ENCODE data around the gene LRRC28.

LRRC28 gene

DNA sequence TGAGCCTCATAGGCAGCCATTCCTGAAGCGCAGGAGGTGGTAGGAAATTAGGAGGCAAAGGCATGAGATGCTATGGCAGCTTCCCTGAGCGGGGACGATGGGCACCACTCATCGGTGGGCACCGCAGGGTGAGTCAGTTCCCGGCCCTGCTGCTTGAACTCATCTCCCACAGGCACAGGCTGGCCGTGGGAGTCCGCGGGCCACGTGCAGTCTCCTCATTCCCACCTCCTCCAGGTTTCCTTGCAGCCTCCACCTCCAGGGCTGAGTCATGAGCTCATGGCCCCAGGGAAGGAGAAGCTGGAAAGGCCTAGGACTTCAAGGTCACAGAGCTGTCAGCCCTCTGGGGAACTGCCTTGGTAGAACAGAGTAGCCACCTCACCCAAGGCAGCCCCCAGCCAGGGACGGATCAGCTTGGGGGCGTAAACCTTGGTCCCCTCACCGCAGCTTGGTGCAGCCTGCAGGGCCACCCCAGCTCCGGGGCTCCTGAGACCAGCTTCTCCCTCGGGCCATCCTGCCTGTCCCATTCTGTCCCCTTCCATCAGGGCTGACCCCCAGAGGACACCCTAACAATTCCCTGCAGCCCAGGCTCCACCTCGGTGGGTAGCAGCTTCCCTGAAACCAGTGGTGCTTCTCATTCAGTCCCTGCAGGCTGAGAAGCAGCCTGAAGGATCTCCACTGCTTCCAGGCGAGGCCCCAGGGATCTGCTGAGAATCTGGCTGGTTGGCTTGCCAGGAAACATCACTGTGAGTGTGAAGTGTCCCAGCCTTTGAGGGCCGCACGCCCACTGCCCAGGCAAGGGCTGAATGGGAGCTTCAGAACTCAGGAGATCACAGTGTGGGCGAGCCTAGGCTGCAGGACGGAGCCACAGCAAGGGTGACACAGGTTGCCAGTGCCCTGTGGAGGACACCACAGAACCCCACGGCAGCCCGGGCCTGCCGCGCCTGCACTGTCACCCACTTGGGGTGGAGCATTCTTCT is 163.8 kb downstream of the LRRC28 start:
- no peak for DNase-seq (ENCODE audit: low read depth in 4 of 4, low spot score in 1 of 4)

GRCh38 chr15:99416191-99417188 is 165.2 kb downstream of the LRRC28 start:
- no peak for DNase-seq (ENCODE audit: low read depth in 4 of 4, low spot score in 1 of 4)

- no peak for DNase-seq (ENCODE audit: low read depth in 4 of 4, low spot score in 1 of 4)
Measured at GRCh38 chr15:99421172-99421656, 169.9 kb downstream of the LRRC28 start.

GRCh38 chr15:99421758-99422157 is 170.5 kb downstream of the LRRC28 start:
- DNase-seq (ENCODE audit: low read depth in 4 of 4, low spot score in 1 of 4), result no peak

DNA sequence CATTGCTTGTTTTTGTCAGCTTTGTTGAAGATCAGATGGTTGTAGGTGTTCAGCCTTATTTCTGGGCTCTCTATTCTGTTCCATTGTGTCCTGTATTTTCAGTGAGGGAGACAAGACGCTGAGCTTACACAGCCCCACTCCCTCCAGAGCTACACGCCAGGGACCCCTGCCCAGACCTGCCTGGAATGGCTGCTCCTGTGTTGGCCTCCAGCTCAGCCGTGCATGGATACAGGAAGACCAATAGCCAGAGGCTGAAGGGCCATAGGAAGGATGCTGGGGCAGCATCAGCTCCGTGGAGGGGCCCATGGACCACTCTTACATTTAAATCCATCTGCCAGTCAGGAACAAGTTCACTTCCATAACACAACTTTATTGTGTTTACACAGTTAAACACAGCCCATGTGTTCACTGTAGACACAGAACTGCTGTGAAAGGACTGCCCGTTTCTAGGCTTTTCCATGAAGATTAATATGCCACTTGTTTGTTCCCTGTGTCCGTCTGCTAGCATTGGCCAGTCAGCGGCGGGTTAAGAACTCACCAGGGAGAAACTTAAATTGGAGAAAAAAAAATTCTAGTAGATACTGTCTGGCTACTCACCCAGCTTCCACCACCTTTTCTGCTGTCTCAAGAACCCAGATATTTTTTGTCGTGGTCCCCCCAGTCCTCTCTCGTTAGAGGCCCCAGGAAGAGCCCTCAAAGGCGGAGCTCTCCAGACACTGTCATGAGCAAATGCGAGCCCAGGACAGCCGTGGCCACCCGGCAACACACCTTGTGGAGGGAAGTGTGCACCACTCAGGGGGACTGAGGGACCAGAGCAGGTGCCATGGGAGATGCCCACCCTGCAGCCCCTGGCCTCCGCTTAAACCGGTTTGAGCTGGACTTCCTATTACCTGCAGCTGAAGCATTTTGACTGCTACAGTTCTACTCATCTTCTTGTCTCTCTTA is 172.2 kb downstream of the LRRC28 start:
- DNase-seq (ENCODE audit: low read depth in 4 of 4, low spot score in 1 of 4), result no peak

- DNase-seq (ENCODE audit: low read depth in 4 of 4, low spot score in 1 of 4), result no peak
Measured at GRCh38 chr15:99424131-99424571, 172.9 kb downstream of the LRRC28 start.

- peak; percentile 23 to 33 (median 28) for DNase-seq (ENCODE audit: low read depth in 4 of 4, low spot score in 1 of 4)
Measured at GRCh38 chr15:99424978-99425656, 173.8 kb downstream of the LRRC28 start.

DNA sequence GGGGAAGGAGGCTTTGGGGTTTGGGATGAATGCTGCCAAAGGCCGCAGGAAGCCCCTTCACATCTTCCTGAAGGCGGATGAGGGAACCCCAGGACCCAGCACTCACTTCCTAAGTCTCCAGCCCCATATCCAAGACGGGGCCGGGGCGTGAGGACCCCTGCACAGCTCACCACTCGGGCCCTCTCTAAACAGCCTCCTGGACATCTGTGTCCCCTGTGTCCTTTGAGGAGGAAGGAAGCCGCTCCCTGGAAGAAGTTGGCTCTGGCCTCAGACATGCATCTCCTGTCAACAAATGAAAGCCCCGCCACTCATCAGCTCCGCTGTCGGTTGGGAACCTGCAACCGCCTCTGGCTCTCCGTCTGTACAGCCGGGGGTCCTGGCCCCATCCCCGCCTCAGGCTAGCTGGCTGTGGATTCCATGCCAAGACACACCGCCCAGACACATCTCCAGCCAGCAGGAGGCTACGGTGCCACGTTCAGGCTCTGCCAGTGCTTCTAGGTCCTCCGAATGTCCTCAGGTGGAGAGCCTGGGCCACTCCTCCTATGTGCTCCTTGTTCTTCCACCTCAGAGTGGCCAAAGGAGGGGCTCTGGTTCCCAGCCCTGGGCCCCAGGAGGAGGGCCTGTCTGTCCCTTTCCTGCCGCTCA is 174.5 kb downstream of the LRRC28 start:
- DNase-seq (ENCODE audit: low read depth in 4 of 4, low spot score in 1 of 4), result no peak

- no peak for DNase-seq (ENCODE audit: low read depth in 4 of 4, low spot score in 1 of 4)
Measured at GRCh38 chr15:99426431-99427105, 175.3 kb downstream of the LRRC28 start.

GRCh38 chr15:99427210-99427609 is 175.9 kb downstream of the LRRC28 start:
- no peak for DNase-seq (ENCODE audit: low read depth in 4 of 4, low spot score in 1 of 4)

GRCh38 chr15:99427668-99428361 is 176.5 kb downstream of the LRRC28 start:
- no peak for DNase-seq (ENCODE audit: low read depth in 4 of 4, low spot score in 1 of 4)

DNA sequence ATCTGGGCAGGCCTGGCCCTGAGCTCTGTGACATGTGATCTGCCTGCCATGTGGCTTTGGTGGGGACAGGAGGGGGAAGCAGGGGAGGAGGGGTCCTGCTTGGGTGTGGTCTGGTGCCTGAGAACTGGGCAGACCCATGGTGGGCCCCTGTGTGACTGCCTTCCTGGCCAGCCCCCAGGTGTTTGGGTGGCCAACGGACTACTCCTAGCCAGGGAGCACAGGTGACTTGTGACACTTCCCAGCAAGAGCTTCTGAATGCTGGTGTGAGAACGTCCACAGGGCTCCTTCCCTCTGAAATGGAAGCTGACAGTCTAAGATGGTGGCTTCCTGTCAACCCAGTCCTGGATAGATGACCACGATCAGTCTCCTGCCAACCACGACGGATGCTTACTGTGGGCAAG is 178.4 kb downstream of the LRRC28 start:
- no peak for DNase-seq (ENCODE audit: low read depth in 4 of 4, low spot score in 1 of 4)

GRCh38 chr15:99430881-99431401 is 179.7 kb downstream of the LRRC28 start:
- no peak for DNase-seq (ENCODE audit: low read depth in 4 of 4, low spot score in 1 of 4)

DNA sequence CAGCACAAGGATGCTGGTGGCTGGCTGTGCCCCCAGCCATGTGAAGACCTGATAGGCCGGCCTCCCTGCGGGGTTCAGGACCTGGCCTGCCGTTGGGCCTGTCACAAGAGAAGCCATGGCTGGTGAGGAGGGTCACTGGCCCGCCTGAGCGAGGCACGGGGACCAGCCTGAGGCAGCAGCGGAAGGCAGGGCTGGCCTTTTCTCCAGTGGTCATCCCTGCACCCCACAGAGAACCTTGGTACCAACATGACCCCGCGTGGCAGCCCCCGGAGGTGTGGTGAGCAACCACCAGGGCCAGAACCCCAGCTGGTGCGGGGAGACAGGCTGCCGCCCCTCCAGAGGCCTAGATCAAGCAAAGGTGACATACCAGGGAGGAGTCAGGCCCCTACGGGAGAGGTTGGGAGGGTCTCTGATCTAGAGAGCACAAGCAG is 180.4 kb downstream of the LRRC28 start:
- no peak for DNase-seq (ENCODE audit: low read depth in 4 of 4, low spot score in 1 of 4)

DNA sequence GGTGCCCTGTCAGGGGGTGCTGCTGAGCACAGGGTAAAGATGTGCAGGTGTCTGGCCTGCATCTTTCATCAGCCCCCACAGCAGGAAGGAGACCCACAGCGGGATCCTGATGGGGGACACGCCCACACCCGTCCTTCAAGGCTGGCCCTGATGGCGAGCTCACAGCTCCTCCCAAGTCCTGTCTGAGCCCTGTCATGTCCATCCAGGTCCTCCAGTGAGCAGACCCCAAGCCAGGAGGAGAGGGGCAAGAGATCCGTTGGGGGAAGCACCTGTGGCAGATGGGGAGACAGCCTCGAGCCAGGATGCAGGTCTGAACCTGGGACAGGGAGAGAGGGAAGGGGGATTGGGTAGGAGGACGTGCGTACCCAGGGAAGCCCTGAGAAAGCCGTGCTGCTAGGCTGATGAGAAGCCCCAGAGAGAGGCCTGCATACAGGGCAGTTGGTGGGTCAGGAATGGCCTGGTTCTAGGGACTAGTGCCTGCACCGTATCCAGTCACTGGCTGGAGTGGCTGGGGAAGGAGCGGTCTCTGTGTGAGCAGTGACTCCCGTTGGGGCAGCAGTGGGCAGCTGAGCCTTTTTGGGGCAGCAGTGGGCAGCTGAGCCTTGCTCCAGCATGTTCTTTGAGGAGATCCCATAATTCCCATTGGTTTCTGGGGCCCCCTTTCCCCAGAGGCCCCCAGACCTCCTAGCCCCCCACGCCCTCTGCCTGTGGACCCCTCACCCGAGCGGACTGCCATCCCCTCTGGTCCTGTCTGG is 181.2 kb downstream of the LRRC28 start:
- DNase-seq (ENCODE audit: low read depth in 4 of 4, low spot score in 1 of 4), result no peak

DNA sequence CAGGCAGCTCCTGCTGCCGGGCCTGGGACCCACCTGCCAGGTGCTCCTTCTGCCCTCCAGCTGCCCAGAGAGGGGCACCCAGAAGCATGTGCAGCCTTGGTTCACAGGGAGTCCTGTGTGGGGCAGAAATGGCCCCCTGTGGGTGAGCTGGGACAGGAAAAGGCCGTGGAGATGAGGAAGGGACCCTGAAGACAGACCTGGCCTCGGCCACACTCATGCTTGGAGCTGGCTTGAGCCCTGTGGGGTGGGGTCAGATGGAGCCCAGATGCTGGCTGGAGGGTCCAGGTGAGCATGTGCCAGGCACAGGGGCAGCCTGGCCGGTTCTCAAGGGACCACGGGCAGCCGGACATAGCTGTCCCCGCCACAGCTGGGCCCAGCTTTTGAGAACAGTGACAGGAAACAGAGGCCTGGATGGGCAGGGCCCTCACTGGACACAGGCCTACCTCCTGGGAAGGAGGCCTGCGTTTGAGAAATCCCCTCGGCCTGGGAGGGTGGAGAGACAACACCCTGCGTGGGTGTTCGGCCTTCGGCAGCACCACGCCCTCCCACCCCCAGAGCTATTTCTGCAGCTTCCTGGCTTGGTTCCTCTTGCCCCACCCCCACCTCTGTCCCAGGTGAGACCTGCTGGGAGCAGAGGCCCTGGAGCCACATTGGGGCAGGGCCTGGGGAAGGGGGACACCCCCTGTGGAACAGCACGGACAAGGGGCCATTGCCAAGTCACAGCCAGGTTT is 181.9 kb downstream of the LRRC28 start:
- no peak for DNase-seq (ENCODE audit: low read depth in 4 of 4, low spot score in 1 of 4)

Measured in stimulated activated CD4-positive, alpha-beta T cell treated with anti-CD3 and anti-CD28 coated beads, Interleukin-1b, Interleukin-23, amount 100 ng/mL, for 24 hours (primary cell).